ENCODE data around the gene LGR4. TPM values are rescaled to one million over a fixed set of nuclear protein-coding genes. Genes with fewer than 3 reads are reported as not detected.

The LGR4 gene
- total RNA-seq, 6 experiments from 2014 or later: 13.9 to 20.2 (median 17.7) TPM

DNA sequence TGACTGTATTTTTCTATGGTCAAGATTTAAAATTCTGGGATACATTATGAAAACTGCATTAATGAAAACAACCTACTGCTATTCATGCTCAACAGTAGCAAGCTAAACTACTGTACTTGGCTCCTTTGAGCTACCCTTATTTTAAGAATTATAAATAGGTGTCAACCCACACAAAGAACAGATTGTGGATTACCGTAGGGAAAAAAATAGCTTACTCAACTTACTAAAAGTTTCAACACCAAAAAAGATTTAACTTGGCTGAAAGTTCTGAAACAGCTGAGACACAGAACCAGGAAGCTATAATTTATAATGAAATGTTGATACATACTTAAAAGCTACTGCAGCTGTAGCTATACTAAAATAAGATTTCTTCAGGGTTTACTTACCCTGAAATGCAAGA lies 23.9 kb upstream of the LGR4 start:
- no peaks in the 10 kb centered on the region for H3K27me3 Mint-ChIP-seq (ENCODE audit: insufficient read depth)

DNA sequence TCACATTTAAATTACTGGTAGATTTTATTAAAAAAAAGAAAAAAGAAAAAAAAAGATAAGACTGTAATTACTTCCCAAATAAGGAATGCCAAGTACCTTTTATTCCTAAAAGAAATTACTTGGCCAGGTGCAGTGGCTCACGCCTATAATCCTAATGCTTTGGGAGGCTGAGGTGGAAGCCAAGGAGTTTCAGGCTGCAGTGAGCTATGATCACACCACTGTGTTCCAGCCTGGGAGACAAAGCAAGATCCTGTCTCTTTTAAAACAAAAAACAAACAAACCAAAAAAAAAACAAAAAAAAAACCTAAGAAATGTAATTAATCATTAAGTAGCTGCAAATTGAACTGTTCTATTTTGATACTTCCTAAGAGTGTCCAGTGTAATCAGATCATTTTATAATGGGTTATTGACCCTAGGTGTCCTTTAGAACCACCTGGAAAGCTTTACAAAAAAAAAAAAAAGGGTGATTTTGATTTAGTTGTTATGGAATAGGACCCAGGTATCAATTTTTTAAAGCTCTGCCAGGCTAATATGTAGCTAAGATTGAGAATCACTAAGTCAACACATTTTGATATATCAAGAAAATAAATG lies 23.2 kb upstream of the LGR4 start:
- H3K27me3 Mint-ChIP-seq (ENCODE audit: insufficient read depth): no peaks in the 10 kb centered on the region
- H3K4me3 Mint-ChIP-seq: no peak overlapping the region
- no peak overlapping the region for H3K27ac Mint-ChIP-seq
- H3K36me3 Mint-ChIP-seq (ENCODE audit: low read depth): peaks cover 13% of the 10 kb centered on the region
- TF ChIP-seq, protein P1, sequence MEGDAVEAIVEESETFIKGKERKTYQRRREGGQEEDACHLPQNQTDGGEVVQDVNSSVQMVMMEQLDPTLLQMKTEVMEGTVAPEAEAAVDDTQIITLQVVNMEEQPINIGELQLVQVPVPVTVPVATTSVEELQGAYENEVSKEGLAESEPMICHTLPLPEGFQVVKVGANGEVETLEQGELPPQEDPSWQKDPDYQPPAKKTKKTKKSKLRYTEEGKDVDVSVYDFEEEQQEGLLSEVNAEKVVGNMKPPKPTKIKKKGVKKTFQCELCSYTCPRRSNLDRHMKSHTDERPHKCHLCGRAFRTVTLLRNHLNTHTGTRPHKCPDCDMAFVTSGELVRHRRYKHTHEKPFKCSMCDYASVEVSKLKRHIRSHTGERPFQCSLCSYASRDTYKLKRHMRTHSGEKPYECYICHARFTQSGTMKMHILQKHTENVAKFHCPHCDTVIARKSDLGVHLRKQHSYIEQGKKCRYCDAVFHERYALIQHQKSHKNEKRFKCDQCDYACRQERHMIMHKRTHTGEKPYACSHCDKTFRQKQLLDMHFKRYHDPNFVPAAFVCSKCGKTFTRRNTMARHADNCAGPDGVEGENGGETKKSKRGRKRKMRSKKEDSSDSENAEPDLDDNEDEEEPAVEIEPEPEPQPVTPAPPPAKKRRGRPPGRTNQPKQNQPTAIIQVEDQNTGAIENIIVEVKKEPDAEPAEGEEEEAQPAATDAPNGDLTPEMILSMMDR (IDR thresholded peaks at IDR 0.05): no peak
- no peak for DNase-seq
- H3K4me1 Mint-ChIP-seq (ENCODE audit: low read depth): peaks cover 9% of the 10 kb centered on the region
- H3K9me3 Mint-ChIP-seq: no peaks in the 10 kb centered on the region

More for the DNA sequence above, 23.9 kb upstream of the LGR4 start:
- Mint-ChIP-seq H3K4me3 (no peak overlapping the region), H3K36me3 (ENCODE audit: low read depth) (peaks cover 13% of the 10 kb centered on the region), H3K4me1 (ENCODE audit: low read depth) (peaks cover 9% of the 10 kb centered on the region), H3K27ac (no peak overlapping the region), H3K9me3 (no peaks in the 10 kb centered on the region)
- no peak for DNase-seq
- TF ChIP-seq, protein P1 (IDR thresholded peaks at IDR 0.05): no peak

DNA sequence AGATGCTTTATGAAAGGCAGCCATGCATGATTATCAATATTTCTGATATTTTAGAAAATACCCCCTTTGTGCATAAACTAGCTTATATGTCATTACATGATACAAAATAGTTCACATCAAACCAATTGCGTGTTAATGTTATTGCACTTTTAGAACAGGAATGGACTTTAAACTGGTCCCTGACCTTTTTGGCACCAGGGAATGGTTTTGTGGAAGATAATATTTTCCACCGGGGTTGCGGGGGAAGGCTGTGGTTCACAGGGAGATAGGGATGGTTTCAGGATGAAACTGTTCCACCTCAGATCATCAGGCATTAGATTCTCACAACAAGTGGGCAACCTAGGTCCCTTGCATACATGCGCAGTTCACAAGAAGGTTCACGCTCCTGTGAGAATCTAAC lies 16.5 kb upstream of the LGR4 start:
- H3K27ac Mint-ChIP-seq: no peak overlapping the region
- H3K36me3 Mint-ChIP-seq (ENCODE audit: low read depth): peaks cover 6% of the 10 kb centered on the region
- no peaks in the 10 kb centered on the region for H3K27me3 Mint-ChIP-seq (ENCODE audit: insufficient read depth)
- no peak overlapping the region for H3K4me3 Mint-ChIP-seq
- TF ChIP-seq, protein P1 (IDR thresholded peaks at IDR 0.05): no peak
- no peak for DNase-seq
- H3K9me3 Mint-ChIP-seq: no peaks in the 10 kb centered on the region
- no peaks in the 10 kb centered on the region for H3K4me1 Mint-ChIP-seq (ENCODE audit: low read depth)

DNA sequence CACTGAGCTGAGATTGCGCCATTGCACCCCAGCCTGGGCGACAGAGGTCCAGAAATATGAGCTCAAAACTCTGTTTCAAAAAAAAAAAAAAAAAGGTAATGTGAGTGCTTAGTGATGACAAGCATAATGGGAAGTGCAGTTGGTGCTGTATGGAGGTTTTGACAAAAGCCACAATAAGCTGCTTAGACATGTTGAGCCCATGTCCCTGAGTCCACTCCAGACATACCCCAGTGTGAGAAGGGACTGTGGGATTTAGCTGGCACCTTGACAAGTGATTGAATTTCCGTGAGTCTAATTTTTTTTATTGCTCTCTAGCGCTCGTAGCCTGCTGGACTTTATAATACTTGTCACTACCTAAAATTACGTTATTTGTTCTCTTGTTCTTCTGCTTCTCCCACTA lies 15.1 kb upstream of the LGR4 start:
- Mint-ChIP-seq H3K4me3 (no peak overlapping the region), H3K27me3 (ENCODE audit: insufficient read depth) (no peaks in the 10 kb centered on the region), H3K4me1 (ENCODE audit: low read depth) (no peaks in the 10 kb centered on the region), H3K36me3 (ENCODE audit: low read depth) (peaks cover 6% of the 10 kb centered on the region), H3K27ac (no peak overlapping the region), H3K9me3 (no peaks in the 10 kb centered on the region)
- TF ChIP-seq, protein P1 (IDR thresholded peaks at IDR 0.05): no peak
- DNase-seq: no peak

DNA sequence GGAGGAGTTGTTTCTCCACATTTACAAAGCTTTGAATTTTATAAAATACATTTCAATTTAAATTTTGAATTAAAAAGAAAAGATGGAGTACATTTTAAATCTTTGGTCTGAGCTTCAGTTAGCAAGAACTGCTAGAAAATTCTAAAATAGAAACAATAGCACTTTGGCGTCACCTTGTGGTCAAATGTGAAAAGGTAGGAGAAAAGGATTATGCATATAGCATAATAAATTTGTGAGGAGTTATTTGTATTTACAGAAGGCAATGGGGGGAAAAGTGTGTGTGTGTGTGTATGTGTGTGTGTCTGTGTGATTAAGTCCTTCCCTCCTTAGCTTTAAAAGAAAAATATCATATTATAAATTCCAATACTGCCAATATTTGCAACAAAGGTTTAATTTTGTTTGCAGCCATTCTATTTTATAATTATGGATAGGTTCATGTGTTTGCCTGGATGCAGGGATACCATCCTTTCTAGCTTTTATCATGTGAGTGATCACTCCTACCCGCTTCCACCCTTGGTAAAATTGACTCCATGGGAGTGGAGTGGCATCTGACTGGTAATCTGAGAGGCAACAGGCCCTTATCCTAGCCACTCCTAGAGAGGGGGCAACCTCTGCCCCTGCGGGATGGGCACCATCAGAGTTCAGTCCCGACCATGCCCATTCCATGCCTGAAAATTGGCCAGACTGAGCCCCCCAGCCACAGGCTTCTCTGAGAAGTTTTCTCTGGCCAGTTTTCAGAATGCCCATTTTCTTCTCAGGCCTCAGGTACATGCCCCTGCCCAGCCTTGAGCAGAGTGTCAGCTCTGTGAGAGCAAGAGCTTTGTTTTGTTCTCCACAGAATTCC lies 13.6 kb upstream of the LGR4 start:
- H3K4me3 Mint-ChIP-seq: no peak overlapping the region
- TF ChIP-seq, protein P1 (IDR thresholded peaks at IDR 0.05): peak; percentile 99
- no peaks in the 10 kb centered on the region for H3K9me3 Mint-ChIP-seq
- no peaks in the 10 kb centered on the region for H3K4me1 Mint-ChIP-seq (ENCODE audit: low read depth)
- peak; percentile 72 for DNase-seq
- H3K36me3 Mint-ChIP-seq (ENCODE audit: low read depth): no peaks in the 10 kb centered on the region
- no peaks in the 10 kb centered on the region for H3K27me3 Mint-ChIP-seq (ENCODE audit: insufficient read depth)
- no peak overlapping the region; the same call in 1 of the 2 replicates for H3K27ac Mint-ChIP-seq
